ENCODE measurements around the gene XYLT1.

XYLT1 gene

GRCh38 chr16:17301184-17301583 is 169.6 kb downstream of the XYLT1 start:
- TF ChIP-seq, protein P1, sequence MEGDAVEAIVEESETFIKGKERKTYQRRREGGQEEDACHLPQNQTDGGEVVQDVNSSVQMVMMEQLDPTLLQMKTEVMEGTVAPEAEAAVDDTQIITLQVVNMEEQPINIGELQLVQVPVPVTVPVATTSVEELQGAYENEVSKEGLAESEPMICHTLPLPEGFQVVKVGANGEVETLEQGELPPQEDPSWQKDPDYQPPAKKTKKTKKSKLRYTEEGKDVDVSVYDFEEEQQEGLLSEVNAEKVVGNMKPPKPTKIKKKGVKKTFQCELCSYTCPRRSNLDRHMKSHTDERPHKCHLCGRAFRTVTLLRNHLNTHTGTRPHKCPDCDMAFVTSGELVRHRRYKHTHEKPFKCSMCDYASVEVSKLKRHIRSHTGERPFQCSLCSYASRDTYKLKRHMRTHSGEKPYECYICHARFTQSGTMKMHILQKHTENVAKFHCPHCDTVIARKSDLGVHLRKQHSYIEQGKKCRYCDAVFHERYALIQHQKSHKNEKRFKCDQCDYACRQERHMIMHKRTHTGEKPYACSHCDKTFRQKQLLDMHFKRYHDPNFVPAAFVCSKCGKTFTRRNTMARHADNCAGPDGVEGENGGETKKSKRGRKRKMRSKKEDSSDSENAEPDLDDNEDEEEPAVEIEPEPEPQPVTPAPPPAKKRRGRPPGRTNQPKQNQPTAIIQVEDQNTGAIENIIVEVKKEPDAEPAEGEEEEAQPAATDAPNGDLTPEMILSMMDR (IDR thresholded peaks at IDR 0.05; ENCODE audit: insufficient read depth, low read depth, low read length, missing control alignments): no peak
- DNase-seq (ENCODE audit: low read depth): no peak
- no peak overlapping the region for H3K4me3 ChIP-seq (ENCODE audit: low read length)

- DNase-seq (ENCODE audit: low read depth): no peak
- TF ChIP-seq, protein P1 (IDR thresholded peaks at IDR 0.05; ENCODE audit: insufficient read depth, low read depth, low read length, missing control alignments): no peak
- no peak overlapping the region for H3K4me3 ChIP-seq (ENCODE audit: low read length)
These were observed 171.0 kb downstream of the XYLT1 start for GRCh38 chr16:17299790-17300189.

GRCh38 chr16:17298238-17298637 is 172.5 kb downstream of the XYLT1 start:
- no peak overlapping the region for H3K4me3 ChIP-seq (ENCODE audit: low read length)
- no peak for DNase-seq (ENCODE audit: low read depth)
- TF ChIP-seq, protein P1 (IDR thresholded peaks at IDR 0.05; ENCODE audit: insufficient read depth, low read depth, low read length, missing control alignments): no peak

GRCh38 chr16:17296431-17296830 is 174.3 kb downstream of the XYLT1 start:
- no peak for DNase-seq (ENCODE audit: low read depth)
- no peak overlapping the region for H3K4me3 ChIP-seq (ENCODE audit: low read length)
- TF ChIP-seq, protein P1 (IDR thresholded peaks at IDR 0.05; ENCODE audit: insufficient read depth, low read depth, low read length, missing control alignments): no peak

GRCh38 chr16:17295948-17296347 is 174.8 kb downstream of the XYLT1 start:
- TF ChIP-seq, protein P1 (IDR thresholded peaks at IDR 0.05; ENCODE audit: insufficient read depth, low read depth, low read length, missing control alignments): no peak
- H3K4me3 ChIP-seq (ENCODE audit: low read length): no peak overlapping the region
- no peak for DNase-seq (ENCODE audit: low read depth)

- TF ChIP-seq, protein P1 (IDR thresholded peaks at IDR 0.05; ENCODE audit: insufficient read depth, low read depth, low read length, missing control alignments): no peak
- DNase-seq (ENCODE audit: low read depth): no peak
- no peak overlapping the region for H3K4me3 ChIP-seq (ENCODE audit: low read length)
These were observed 175.9 kb downstream of the XYLT1 start for GRCh38 chr16:17294856-17295255.

- no peak overlapping the region for H3K4me3 ChIP-seq (ENCODE audit: low read length)
- TF ChIP-seq, protein P1 (IDR thresholded peaks at IDR 0.05; ENCODE audit: insufficient read depth, low read depth, low read length, missing control alignments): no peak
These were observed 176.8 kb downstream of the XYLT1 start for GRCh38 chr16:17293813-17294558.

More at GRCh38 chr16:17293813-17294558, 176.8 kb downstream of the XYLT1 start:
- DNase-seq (ENCODE audit: low read depth): no peak
